Smooth muscle cell of the brain vasculature (primary cell): ENCODE data around the gene HHAT.

ENCODE experiments used
- DNase-seq: peaks from one replicate; pipeline ENCODE4 v3.0.0-alpha.2; 2012; ENCODE audit warnings: low read depth, low spot score

HHAT gene

DNA sequence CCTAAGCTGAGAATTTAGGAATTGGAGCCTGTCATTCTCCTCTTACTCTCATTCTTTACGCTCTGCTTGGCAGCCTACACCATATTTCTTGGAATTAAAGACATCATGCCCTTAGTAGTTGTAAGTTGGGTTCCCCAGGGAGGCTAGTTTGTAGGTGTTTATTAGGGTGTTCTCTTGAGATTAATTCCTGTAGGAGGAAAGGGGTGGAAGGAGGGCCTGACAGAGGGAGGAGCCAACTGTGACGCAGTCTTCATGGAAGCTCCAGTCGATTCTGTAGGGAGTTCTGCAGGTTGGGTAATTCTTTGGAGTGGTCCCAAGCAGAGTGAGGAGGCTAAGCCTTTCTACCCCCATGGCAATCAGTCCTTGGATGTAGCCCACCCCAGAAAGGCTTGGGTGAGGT lies 111.4 kb downstream of the HHAT start:
- DNase-seq, result no peak

DNA sequence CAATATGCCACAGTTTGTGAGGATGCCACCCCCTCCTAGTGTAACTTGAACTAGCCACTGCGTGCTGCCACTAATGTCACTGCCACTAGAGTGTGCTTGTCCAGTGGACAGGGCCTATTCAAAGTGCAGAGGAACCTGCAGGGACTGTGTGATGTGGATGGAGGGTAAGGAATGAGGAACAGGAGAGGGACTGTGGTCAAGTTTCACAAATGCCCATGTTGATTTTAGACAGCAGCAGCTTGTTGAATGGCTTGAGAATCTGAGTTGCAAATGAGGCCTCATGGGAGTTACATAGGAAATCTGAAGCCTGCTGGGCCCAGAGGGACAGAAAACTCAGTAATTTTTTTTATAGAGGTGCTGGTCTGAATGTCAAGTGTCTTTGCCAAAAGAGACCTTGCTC lies 112.3 kb downstream of the HHAT start:
- DNase-seq, result no peak

DNA sequence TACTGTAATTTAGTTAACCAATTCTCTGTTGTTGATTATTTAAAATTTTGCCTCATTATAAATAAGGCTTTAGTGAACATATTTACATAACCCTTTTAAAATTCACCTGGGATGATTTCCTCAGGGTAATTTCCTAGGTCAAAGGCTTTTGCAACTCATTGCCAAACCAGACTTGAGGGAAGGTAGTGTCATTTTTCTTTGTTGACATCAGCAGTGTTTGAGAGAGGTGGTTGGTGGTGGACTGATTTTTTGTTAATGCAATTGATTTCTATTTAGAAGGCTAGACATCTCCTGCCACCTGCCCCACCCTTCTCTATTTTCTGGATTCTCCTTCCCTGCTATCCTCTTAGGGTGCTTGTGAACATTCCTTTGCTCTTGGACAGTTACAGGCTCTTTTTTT lies 116.8 kb downstream of the HHAT start:
- DNase-seq, result no peak

DNA sequence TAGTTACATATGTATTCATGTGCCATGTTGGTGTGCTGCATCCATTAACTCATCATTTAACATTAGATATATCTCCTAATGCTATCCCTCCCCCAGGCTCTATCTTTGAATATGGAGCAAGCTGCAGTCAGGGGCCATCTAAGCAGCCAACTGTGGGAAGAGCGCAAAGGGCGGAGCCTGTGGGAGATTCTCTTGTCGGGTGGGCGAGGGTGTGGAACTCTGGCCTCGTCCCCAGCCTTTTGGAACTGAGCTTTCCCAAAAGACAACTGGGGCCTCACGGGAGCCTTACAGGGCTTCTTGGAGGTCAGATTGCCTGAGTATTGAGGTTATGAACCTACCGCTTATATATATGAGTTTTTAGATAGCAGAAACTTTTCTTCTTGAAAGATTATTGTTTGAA lies 117.2 kb downstream of the HHAT start:
- DNase-seq, result no peak

DNA sequence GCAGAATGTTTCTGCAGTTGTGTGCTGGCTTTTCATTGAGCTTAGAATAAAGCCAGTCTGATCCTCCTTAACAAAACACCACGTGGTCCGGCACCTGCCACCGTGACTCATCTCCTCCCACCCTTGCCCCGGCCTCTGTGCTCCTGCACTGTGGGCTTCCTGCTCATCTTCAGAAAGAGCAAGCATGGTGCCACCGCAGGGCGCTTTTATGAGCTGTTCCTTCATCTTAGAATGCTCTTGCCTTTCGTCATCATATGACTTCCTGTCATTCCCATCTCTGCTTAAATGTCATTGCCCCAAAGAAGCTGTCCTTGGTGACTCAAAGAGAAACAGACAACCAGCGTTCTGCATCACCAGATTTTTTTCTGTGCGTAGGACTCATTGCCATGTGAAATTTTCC lies 117.8 kb downstream of the HHAT start:
- peak; percentile 59 for DNase-seq

DNA sequence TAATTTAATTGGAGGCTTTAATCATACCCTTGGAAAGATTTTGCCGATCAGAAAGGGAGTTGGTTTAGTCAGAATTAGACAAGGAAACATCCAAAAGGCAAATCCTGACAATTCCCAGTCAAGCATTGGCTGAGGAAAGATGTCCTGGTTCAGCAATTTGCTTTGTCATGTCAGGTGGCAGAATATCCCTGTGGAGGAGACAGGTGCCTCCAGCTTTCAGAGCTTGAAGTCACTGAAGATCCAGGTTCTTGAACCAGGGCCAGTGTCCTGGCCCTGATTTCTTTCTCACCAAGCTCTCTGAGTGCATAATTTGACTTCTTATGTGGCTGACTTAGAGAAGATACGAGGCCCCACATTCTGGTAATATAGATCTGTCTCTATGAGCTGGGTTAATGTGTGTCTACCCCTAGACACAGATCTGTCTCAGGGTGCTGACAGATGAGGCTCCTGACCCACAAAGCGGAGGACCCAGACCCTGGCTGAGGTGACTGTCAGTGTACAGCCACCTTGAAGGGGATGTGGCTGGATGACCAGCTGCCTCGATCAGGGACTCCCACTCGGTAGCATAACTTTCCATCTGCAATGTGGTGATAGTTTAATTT lies 118.9 kb downstream of the HHAT start:
- DNase-seq, result no peak

DNA sequence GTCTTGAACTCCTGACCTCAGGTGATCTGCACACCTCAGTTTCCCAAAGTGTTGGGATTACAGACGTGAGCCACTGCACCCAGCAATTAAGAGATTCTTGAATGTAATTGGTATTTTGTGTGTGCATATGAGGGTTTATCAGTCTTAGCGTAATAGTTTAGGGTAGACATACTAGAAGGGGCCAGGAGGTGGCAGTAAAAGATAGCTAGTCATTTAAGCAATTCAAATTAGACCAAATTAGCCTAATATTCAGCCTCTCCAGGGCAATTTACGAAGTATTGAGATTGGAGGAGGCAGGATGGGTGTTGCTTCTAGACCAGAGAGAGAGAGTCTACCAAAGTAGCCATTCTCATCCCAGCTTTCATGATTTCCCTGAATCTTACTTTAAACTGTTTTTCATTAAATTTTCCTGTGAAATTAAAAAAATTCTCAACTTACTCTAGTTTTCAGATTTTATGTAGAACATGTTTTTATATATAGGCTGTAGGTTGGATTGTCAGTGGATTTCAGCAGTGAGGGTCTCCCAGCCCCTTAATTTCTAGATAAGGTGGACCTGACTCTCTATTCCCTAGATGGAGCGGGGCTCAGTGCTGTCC lies 119.7 kb downstream of the HHAT start:
- no peak for DNase-seq

DNA sequence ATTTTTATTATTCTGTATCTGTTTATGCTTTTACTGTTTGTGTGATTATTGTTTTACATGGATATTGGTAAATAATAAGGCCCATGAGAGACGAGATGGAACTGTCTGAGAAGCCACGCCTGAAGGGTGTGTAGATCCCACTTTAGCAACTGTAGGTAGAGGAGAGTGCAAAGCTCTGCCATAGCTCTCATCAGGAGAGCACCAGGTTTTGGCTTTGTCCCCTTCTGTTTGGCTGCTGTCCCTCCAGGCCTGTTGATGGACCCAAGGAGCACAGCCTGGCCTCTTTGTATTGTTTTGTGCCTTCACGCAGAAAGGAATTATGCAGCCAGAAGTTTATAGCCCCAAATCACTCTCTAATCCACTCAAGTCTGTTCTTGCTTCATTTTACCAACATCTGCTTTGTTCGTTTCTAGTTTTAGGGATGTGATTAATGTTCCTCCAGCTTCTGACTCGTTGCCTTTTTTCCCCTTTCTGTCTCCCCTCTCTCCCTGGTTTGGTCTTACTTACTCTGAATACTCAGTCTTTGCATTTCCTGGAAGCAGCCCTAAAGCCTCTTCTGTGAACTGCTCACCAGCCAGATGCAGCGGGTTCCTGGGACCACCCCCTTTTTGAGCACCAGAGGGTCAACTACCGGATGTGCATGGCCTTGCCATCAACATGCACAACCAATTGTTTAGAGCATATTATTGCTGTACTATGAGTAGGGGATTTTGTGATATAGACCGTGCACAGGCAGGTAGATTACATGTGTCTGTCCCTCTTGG lies 127.3 kb downstream of the HHAT start:
- no peak for DNase-seq

DNA sequence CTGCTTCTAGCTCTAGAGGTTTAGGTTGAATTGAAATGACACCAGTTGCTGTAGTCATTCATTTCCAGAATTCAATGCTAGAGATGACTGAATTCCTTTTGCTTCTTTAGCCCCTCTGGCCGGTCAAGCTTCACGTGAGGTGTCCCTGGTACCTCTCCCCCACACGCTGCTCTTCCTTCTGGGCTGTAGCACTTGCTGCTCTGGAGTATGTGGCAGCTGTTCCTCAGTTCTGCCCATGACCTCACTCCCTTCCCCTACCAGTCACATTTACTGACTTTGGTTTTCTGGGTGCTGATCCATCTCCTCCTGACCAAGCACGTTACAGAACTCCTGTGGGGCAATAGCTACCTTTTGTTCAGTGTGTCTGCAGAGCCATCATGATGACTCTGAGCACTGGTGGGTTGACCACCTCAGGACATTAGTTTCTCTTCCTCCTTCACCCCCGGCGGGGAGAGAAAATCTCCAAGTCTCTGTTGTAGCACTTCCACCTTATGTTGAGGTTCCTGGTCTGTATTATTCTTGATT lies 128.1 kb downstream of the HHAT start:
- DNase-seq, result no peak

DNA sequence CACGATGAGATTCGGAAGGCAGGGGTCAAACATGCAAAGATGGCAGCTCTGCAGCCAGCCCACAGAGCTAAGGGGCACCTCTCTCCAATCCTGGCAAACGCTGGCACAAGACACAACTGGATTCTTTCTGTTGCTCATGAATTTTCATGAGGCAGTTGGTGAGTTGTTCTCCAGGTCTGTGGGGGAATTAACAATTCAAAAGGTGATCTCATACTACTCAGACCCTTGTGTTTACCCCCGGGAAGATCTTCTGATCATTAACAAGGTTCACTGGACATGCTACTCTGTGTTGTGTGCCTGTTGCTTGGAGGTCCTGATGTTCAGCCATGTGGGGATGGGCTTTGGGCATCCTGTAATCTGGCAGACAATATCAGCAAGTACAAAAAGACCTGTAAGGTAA lies 128.9 kb downstream of the HHAT start:
- DNase-seq, result no peak

DNA sequence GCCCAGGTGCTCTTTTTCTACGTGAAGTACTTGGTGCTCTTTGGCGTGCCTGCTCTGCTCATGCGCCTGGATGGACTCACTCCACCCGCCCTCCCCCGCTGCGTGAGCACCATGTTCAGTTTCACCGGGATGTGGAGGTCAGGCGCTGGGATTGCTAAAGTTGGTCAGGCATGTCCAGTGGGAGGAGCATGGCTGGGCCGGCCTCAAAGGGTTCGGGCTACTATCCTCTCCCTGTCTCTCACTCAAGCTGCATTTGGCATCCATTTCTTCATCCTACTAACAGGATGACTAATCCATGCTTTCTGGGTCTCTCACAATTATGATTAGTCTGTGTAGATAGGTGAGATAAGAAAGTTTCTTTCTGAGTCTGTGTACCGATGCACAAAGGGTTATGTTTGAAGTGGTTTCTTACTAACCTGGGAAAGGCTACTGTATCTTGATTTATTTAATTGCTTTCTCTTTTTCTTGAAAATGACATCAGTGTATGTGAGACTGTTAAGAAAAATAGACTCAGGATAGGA lies 135.9 kb downstream of the HHAT start:
- no peak for DNase-seq

DNA sequence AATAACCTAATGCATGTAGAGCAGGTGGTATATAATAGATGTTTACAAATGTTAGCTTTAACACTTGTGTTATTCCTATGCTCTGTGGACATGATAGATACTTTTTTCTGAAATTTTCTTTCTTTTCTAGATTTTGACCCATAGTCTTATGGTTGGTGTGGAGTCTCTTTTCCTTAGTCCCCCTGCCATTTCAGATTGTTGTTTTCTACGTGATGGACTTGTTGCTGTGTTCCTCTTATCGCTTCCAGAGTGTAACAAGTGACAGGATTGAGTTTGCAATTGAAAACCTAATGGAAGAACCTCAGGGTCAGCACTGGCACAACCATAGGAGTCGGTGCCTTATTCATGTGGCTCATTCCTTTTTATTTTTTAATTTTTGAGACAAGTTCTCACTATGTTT lies 136.4 kb downstream of the HHAT start:
- no peak for DNase-seq

DNA sequence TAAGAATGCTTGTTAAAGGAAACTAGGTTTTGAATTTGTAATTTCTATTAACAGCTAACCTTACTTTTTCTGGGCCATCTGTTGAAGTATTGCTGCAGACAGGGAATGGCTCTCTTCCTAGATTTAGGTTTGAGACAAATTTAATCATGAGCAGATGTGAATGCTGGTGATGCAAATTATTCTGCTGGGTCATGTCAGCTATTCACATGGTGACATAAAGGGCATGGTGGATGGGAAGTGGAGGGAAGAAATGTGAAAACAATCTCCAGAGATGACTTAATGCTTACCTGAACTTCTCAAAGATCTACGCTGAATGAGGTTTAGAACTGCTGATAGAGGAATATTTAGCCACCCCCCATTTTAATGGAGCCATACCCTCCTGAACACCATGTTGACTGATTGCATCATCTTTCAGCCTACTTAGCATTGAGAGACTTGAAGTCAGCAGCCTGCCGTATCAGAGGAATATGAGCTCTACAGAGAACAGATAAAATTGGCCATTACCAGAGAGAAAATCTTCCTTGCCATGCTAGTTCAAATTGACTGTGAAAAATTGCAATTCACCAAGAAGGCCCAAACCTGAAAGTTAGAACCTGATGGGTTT lies 138.8 kb downstream of the HHAT start:
- DNase-seq, result no peak

DNA sequence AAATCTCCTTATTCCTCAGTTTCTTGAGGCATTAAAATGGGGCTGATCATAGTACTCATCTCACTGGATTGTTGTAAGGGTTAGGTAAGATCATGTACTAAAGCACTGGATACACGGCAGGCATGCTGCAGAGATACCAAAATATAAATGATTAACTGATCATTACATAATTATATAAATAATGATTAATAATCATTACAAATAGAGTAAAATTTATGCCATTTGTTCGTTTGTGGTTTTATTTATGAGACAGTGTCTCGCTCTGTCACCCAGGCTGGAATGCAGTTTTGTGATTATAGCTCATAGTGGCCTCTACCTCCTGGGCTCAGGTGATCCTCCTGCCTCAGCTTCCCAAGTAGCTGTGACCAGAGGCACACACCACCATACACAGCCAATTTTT lies 140.7 kb downstream of the HHAT start:
- no peak for DNase-seq

DNA sequence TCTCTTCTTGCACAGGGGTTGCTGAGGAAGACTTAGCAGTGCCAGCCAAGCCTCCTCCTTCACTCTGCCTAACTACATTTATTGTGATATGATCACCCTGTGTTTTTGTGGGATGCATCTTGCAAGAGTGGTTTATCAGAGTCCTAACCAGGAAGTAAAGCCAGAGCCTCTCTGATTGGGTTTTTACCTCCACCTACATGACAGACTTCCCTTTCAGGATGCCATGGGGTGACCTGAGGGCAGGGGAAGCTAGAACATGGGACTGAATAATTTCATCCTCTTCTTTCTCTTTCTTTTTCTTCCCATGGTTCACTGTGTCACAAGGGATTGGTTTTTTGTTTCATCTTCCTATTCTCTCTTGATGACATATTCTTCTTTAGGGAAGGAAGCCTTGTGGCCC lies 146.6 kb downstream of the HHAT start:
- no peak for DNase-seq

DNA sequence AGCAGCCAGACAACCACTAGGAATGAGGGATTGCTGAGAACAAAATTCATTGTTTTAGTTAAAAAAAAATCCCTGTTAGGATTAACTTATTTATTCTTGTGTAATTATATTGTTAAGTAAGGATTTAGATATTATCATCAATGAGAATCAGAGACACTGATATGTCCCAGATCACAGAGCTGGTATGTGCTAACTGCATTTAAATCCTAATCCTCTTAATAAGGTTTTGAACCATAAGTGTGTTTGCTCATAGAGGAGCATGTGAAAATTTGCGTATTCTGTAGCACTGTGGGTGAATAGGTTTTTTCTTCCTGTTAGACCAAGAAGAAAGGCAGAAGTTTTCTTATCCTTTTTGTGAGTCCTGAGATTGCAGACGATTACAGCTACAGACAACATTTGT lies 147.1 kb downstream of the HHAT start:
- DNase-seq, result no peak

DNA sequence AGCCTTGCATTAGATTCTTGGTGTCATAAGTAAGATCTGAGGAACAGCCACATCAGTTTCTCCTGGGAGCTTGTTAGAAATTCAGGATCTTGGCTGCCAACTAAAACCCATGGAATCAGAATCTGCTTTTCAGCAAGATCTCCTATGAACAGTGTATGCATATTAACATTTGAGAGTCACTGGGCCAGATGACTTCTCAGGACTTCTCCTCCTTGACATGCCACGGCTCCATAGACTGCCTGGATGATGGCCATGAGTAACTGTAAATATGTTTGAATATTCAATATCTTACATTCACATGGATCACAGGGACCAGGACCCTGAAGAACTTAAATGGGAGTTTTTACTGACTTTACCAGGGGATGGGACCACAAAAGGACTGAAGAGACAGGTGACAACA lies 148.0 kb downstream of the HHAT start:
- DNase-seq, result no peak

DNA sequence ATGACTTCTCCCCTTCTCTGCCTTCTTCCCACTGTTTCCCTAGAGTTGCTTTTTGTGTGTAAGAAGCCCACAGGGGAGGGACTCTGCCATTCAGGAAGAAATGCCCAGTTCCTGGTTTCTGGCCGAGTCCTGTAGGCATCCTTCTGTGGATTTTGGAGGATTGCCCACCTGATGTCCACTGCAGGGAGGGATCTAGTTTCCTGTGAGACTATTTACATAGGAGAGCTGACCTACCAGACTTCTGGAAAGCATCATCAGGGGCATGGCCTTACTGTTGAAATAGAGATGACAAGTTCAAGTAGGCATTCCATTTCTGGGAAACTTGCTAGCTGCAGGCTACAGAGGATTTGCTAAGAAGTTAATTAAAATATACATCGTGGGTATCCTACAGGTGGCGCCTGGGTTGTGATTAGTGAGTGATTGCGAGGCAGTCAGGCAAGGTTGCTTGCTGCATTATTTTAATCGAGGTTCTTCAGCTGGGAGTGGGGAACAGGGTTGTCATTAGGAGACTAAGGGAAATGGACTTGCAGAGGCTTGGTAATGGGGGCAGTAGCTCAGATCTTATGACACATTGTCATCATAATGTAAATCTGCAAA lies 148.7 kb downstream of the HHAT start:
- peak; percentile 31 for DNase-seq

DNA sequence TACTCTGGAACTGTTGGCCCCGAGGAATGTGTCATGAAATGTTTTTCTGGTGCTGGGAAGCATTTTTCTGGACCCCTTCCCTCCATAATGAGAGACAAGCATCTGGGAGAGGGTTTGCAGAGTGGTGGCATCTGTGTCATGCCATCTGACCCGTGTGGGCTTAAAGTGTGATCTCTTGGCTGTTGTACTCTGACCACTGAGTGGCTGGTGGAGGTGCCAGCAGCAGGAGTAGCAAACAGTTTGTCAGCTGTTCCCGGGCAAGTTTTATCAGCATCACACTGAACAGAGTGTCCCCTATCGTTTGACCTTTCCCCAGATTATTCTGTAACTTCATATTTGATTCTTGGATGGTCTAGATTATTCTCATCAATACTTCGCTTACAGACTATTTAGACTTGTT lies 150.1 kb downstream of the HHAT start:
- no peak for DNase-seq

DNA sequence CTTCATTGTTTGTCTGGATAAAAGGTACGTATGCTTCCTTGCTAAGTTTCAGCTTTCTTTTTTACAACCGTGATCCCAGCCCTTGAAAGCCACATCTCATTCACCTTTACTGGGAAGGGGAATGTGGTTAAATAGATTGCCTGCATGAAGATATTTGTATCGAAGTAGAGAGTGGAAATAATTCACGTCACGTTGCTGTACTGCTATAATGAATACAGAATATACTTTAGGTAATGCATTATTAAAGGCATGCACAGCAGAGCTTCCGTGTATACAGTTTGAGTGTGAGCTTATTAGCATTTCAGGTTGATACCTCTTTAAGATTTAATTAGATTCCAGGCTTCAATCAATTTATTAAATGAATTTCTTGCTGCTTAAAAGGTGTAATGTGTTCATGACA lies 153.8 kb downstream of the HHAT start:
- DNase-seq, result no peak

DNA sequence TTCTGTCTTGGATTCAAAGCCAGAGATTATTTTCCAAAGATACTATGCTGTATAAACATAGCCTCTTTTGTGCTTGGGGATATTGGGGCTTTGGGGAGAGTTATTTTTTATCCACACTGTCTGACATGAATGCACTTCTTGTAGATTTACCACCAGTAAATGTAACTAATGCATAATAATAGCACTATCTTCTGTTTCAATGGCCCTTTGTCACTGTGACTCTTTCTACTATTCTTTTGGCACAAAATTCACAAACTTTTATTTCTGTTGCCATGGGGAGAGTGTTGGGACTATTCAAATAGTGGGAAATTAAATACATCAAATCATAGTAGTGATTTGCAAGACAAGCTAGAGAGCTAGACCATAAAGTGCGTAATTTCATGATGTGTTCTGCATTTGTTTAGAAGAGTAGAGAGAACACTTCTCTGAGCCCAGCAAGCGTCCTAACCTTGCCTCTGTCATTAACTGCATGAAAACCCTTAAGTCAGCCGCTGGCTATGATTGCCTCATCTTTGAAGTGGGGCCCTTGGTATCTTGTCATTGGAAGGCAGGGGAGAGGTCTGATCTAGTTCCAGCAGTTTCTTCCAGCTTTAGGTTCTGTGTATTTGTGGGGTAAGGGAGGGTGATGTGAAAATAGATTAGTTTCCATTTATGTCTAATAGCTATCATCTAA lies 154.4 kb downstream of the HHAT start:
- DNase-seq, result no peak
